ENCODE measurements around the gene MYLIP. TPM values are rescaled to one million over a fixed set of nuclear protein-coding genes. Genes with fewer than 3 reads are reported as not detected.
A peak's percentile ranks its signal among the peaks of the same experiment; 100 is the strongest.

Gene MYLIP
- total and polyA plus RNA-seq, 11 donors = 6.6 to 19.9 (median 12.4) TPM

GRCh38 chr6:16136621-16137450 lies 8.0 kb downstream of the MYLIP start:
- peak; percentile 60 to 87 (median 81) for ATAC-seq

GRCh38 chr6:16137451-16137801 lies 8.5 kb downstream of the MYLIP start:
- peaks cover 0 to 92% (median 73%) of the 10 kb centered on the region in 12 donors for H3K4me1 ChIP-seq
- no peak for TF ChIP-seq CTCF (IDR thresholded peaks at IDR 0.05)
- H3K36me3 ChIP-seq = peaks cover 0 to 39% (median 18%) of the 10 kb centered on the region in 9 donors
- no peaks in the 10 kb centered on the region for H3K9me3 ChIP-seq
- H3K27me3 ChIP-seq = no peaks in the 10 kb centered on the region
- peak overlapping the region in 1 of 12 donors; percentile 2 for H3K4me3 ChIP-seq
- peak overlapping the region in 7 of 12 donors; percentile 10 to 66 (median 22) for H3K27ac ChIP-seq
- intact Hi-C loops (cut with DNase I) = loop anchor here in 2 of 10 donors (10.0 kb wide), 1 partner anchor 47 kb away; no protein-coding TSS in a partner anchor
- DNase-seq (no peak), ATAC-seq (no peak)

More at GRCh38 chr6:16136621-16137450, 8.0 kb downstream of the MYLIP start:
- peak in 1 of 5 donors; percentile 47 for DNase-seq
- intact Hi-C loops (cut with DNase I) = loop anchor here in 2 of 10 donors (10.0 kb wide), 1 partner anchor 48 kb away; no protein-coding TSS in a partner anchor
- peaks cover 0 to 33% (median 12%) of the 10 kb centered on the region in 9 donors for H3K36me3 ChIP-seq
- TF ChIP-seq CTCF (IDR thresholded peaks at IDR 0.05) (no peak), POLR2A (IDR thresholded peaks at IDR 0.05) (no peak)
- 44 to 52% (median 45%) methylated on average over 5 of the region's 5 CpGs for WGBS, 4 donors
- H3K4me1 ChIP-seq = peaks cover 0 to 96% (median 79%) of the 10 kb centered on the region in 12 donors
- no peaks in the 10 kb centered on the region for H3K9me3 ChIP-seq
- H3K27ac ChIP-seq = peak overlapping the region in 9 of 12 donors; percentile 1 to 66 (median 14)
- no peaks in the 10 kb centered on the region for H3K27me3 ChIP-seq
- H3K4me3 ChIP-seq = peak overlapping the region in 3 of 12 donors; percentile 2 to 12 (median 8)

GRCh38 chr6:16139556-16139955 lies 10.7 kb downstream of the MYLIP start:
- no peaks in the 10 kb centered on the region for H3K9me3 ChIP-seq
- DNase-seq (no peak), ATAC-seq (no peak)
- 67 to 77% (median 73%) methylated on average over 2 of the region's 2 CpGs for WGBS, 4 donors
- intact Hi-C loops (cut with DNase I) = loop anchor here in 2 of 10 donors (10.0 kb wide), 1 partner anchor 45 kb away; no protein-coding TSS in a partner anchor
- no peaks in the 10 kb centered on the region for H3K27me3 ChIP-seq
- no peak overlapping the region for H3K4me3 ChIP-seq
- no peak overlapping the region for H3K27ac ChIP-seq
- H3K4me1 ChIP-seq = peaks cover 0 to 70% (median 52%) of the 10 kb centered on the region in 12 donors
- peaks cover 0 to 45% (median 33%) of the 10 kb centered on the region in 9 donors for H3K36me3 ChIP-seq
- TF ChIP-seq CTCF (IDR thresholded peaks at IDR 0.05) (no peak), POLR2A (IDR thresholded peaks at IDR 0.05) (no peak)

GRCh38 chr6:16140607-16141006 lies 11.7 kb downstream of the MYLIP start:
- no peak overlapping the region for H3K4me3 ChIP-seq
- intact Hi-C loops (cut with DNase I) = no loop called here
- H3K4me1 ChIP-seq = peaks cover 0 to 65% (median 44%) of the 10 kb centered on the region in 12 donors
- H3K27ac ChIP-seq = no peak overlapping the region
- no peaks in the 10 kb centered on the region for H3K9me3 ChIP-seq
- H3K27me3 ChIP-seq = no peaks in the 10 kb centered on the region
- 76 to 83% (median 78%) methylated on average over 7 of the region's 7 CpGs for WGBS, 4 donors
- no peak for DNase-seq
- peaks cover 0 to 52% (median 43%) of the 10 kb centered on the region in 9 donors for H3K36me3 ChIP-seq
- no peak for ATAC-seq
- TF ChIP-seq CTCF (IDR thresholded peaks at IDR 0.05) = no peak
- TF ChIP-seq POLR2A (IDR thresholded peaks at IDR 0.05) = no peak
